ENCODE measurements around the gene KRTAP5-2. TPM values are rescaled to one million over a fixed set of nuclear protein-coding genes. Genes with fewer than 3 reads are reported as not detected.

Gene KRTAP5-2
- total and polyA plus RNA-seq, 9 of the 15 experiments (the other 6 are each of a cell fraction or from before 2014, with no cell fraction given): not detected

DNA sequence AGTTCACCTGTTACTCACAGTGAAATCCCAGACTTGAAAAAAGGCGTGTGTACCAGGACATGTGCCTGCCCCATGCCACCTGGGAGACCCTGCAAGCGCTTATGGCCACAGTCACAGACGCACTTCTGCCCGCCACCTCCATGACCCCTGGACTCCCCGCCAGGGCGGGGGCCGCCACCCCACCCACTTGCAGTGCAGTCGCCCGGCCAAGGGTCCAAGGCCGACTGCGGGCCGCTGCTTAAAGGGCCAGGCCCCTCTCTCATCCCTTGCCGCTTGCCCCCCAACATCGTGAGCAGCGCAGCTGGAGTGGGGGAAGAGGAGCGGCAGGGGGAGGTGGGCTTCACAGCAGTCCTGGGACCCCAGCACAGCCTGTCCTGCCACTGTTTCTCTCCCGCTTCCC, 36.8 kb downstream of the KRTAP5-2 start:
- FAIRE-seq (no peak), ATAC-seq (no peak), DNase-seq (ENCODE audit: extremely low read depth in 1 of 4, low spot score in 3 of 4) (no peak)
- Histone ChIP-seq H3K9me1 (ENCODE audit: control insufficient read depth, insufficient read depth, low read length) (no peaks in the 10 kb centered on the region), H3K4me2 (ENCODE audit: insufficient read depth, low read length) (no peak overlapping the region), H4K20me1 (replicated peaks; ENCODE audit: control insufficient read depth, insufficient read depth, low read length) (peaks cover 30% of the 10 kb centered on the region), H3K4me1 (replicated peaks in 1 of 2; ENCODE audit: control insufficient read depth in 2 of 2, insufficient read depth in 2 of 2, low read length in 2 of 2) (peaks cover 0 to 56% of the 10 kb centered on the region in 2 experiments; a peak in 3 of 5 replicates), H3K36me3 (ENCODE audit: control insufficient read depth, insufficient read depth, low read length) (no peaks in the 10 kb centered on the region), H2AFZ (ENCODE audit: low read depth, low read length) (no peak overlapping the region), H3K9ac (ENCODE audit: insufficient read depth in 1 of 2, low read depth in 2 of 2, low read length in 2 of 2) (no peak overlapping the region), H3K4me3 (no peak overlapping the region), H3K9me3 (replicated peaks; ENCODE audit: control insufficient read depth, insufficient read depth, low read depth, low read length) (no peaks in the 10 kb centered on the region), H3K79me2 (ENCODE audit: control insufficient read depth, insufficient read depth, low read length) (no peaks in the 10 kb centered on the region), H3K27me3 (ENCODE audit: control insufficient read depth in 2 of 2, insufficient read depth in 2 of 2, low read length in 2 of 2) (peaks cover 0 to 48% of the 10 kb centered on the region in 2 experiments; a peak in 2 of 5 replicates), H3K27ac (ENCODE audit: extremely low read depth, low read depth, low read length) (no peak overlapping the region)
- ChIA-PET CTCF (ENCODE audit: low intra/inter-chr PET ratio) (interaction anchor here (1.6 kb wide), 1 partner anchor 14 kb away, joined by 5 read pairs; no protein-coding TSS in a partner anchor), POLR2A (interaction anchor here (0.8 kb wide), 1 partner anchor 995 kb away, joined by 3 read pairs; no protein-coding TSS in a partner anchor)
- TF ChIP-seq FOXJ3 (CRISPR knock-in tag; IDR thresholded peaks at IDR 0.05): no peak
- no peak for TF ChIP-seq PHF21A (IDR thresholded peaks at IDR 0.05; ENCODE audit: borderline replicate concordance, low read depth)
- no peak for TF ChIP-seq ELF1 (tag; IDR thresholded peaks at IDR 0.05)
- TF ChIP-seq KLF13 (tag; IDR thresholded peaks at IDR 0.05; ENCODE audit: borderline replicate concordance, low read depth): no peak
- no peak for TF ChIP-seq CREBBP (IDR thresholded peaks at IDR 0.05; ENCODE audit: low read depth, low read length)
- TF ChIP-seq POLR2AphosphoS2 (IDR thresholded peaks at IDR 0.05; ENCODE audit: low read length): no peak
- no peak for TF ChIP-seq HDAC3 (IDR thresholded peaks at IDR 0.05; ENCODE audit: borderline replicate concordance, partially characterized antibody)
- TF ChIP-seq HNRNPLL (IDR thresholded peaks at IDR 0.05; ENCODE audit: low read depth, low read length, poor library complexity, severe bottlenecking): no peak
- TF ChIP-seq KHSRP (IDR thresholded peaks at IDR 0.05): no peak
- no peak for TF ChIP-seq EWSR1 (IDR thresholded peaks at IDR 0.05; ENCODE audit: borderline replicate concordance, low read depth, partially characterized antibody)
- TF ChIP-seq RFX5 (IDR thresholded peaks at IDR 0.05; ENCODE audit: low read depth, low read length): no peak
- no peak for TF ChIP-seq STAG1 (CRISPR knock-in tag; IDR thresholded peaks at IDR 0.05; ENCODE audit: borderline replicate concordance)
- no peak for TF ChIP-seq CBFB (CRISPR knock-in tag; IDR thresholded peaks at IDR 0.05)
- no peak for TF ChIP-seq MIER1 (IDR thresholded peaks at IDR 0.05; ENCODE audit: low read depth)
- TF ChIP-seq SAFB (IDR thresholded peaks at IDR 0.05; ENCODE audit: borderline replicate concordance, low read depth, low read length): no peak
- TF ChIP-seq ZNF12 (CRISPR knock-in tag; IDR thresholded peaks at IDR 0.05): no peak
- no peak for TF ChIP-seq CSDE1 (IDR thresholded peaks at IDR 0.05)
- no peak for TF ChIP-seq RBFOX2 (IDR thresholded peaks at IDR 0.05; ENCODE audit: low read depth, low read length)
- no peak for TF ChIP-seq ZNF445 (CRISPR knock-in tag; IDR thresholded peaks at IDR 0.05; ENCODE audit: low read depth)
- TF ChIP-seq TBP (optimal IDR thresholded peaks at IDR 0.05; ENCODE audit: low read depth, low read length): no peak
- in situ Hi-C loops (cut with MboI): no loop called here
- intact Hi-C loops (cut with micrococcal nuclease): no loop called here
- BruUV-seq (replicated peaks): no TSS peak
- WGBS (ENCODE audit: insufficient coverage, low coverage, missing lambda C conversion rate): 10% methylated on average over 15 of the region's 17 CpGs

Data from K562 (cell line).